ENCODE data around the gene AMOTL1. TPM values are rescaled to one million over a fixed set of nuclear protein-coding genes. Genes with fewer than 3 reads are reported as not detected.

Gene AMOTL1
- total and polyA plus RNA-seq, 2 of the 8 experiments (the other 6 are each of a cell fraction or from before 2014, with no cell fraction given) = 9.0 to 27.6 TPM

- ChIA-PET CTCF (ENCODE audit: partially characterized antibody) (interaction anchor here (0.6 to 1.3 kb wide), 6 partner anchors 9 to 1578 kb away, joined by 3 to 5 read pairs (median 3); no protein-coding TSS in a partner anchor), POLR2A (ENCODE audit: partially characterized antibody) (no interaction called here)
- H3K9ac ChIP-seq (replicated peaks in 1 of 4; ENCODE audit: extremely low read depth in 1 of 4, low read depth in 3 of 4, low read length in 3 of 4) = no peak overlapping the region
- H2BK120ac ChIP-seq (replicated peaks; ENCODE audit: low read depth, low read length) = no peak overlapping the region
- no peak overlapping the region for H4K8ac ChIP-seq (ENCODE audit: extremely low read depth, insufficient read depth, low read length)
- H4K20me1 ChIP-seq (replicated peaks in 1 of 2; ENCODE audit: control insufficient read depth in 1 of 2, insufficient read depth in 2 of 2, low read length in 2 of 2) = peaks cover 0 to 2% of the 10 kb centered on the region in 2 experiments
- no peak overlapping the region for H3K4ac ChIP-seq (replicated peaks; ENCODE audit: insufficient read length, low read depth, low read length)
- no peak overlapping the region for H3K23ac ChIP-seq (ENCODE audit: insufficient read length)
- FAIRE-seq = no peak
- no peaks in the 10 kb centered on the region for H3K27me3 ChIP-seq (replicated peaks in 1 of 4; ENCODE audit: control insufficient read depth in 3 of 4, extremely low read depth in 1 of 4, insufficient read depth in 3 of 4, low read length in 3 of 4)
- no peaks in the 10 kb centered on the region for H3K9me3 ChIP-seq (ENCODE audit: insufficient read depth in 2 of 2, low read depth in 1 of 2, low read length in 1 of 2)
- H2AK5ac ChIP-seq (ENCODE audit: low read depth, low read length) = no peak overlapping the region
- H3K23me2 ChIP-seq (ENCODE audit: low read depth, low read length) = no peaks in the 10 kb centered on the region
- H3K4me2 ChIP-seq (ENCODE audit: insufficient read depth in 1 of 2, low read depth in 2 of 2, low read length in 2 of 2) = no peak overlapping the region
- no peak overlapping the region for H3K4me3 ChIP-seq (ENCODE audit: extremely low read depth in 1 of 4, insufficient read depth in 2 of 4, low read depth in 3 of 4, low read length in 4 of 4)
- no peak overlapping the region for H2AFZ ChIP-seq (ENCODE audit: low read length)
- no peak overlapping the region for H3K14ac ChIP-seq (ENCODE audit: insufficient read length)
- no peak overlapping the region for H4K91ac ChIP-seq (replicated peaks; ENCODE audit: insufficient read length, low read length)
- no peak overlapping the region for H2BK12ac ChIP-seq (ENCODE audit: low read depth, low read length)
- no peak for DNase-seq (ENCODE audit: low read depth in 1 of 2, low spot score in 2 of 2)
- H4K5ac ChIP-seq (ENCODE audit: insufficient read length, low read depth, low read length) = no peak overlapping the region
- no peaks in the 10 kb centered on the region for H3K4me1 ChIP-seq (replicated peaks in 1 of 4; ENCODE audit: control insufficient read depth in 3 of 4, insufficient read depth in 4 of 4, low read length in 3 of 4)
- WGBS, 2 experiments (ENCODE audit: extremely low coverage in 1 of 2, insufficient coverage in 1 of 2, insufficient read length in 1 of 2, insufficient replicate concordance in 2 of 2, low coverage in 1 of 2, low lambda C conversion rate in 2 of 2, missing lambda C conversion rate in 1 of 2) = 89% methylated on average over 4 of the region's 4 CpGs; no CpG with 5 or more reads in 1 of the 2 experiments
- H3K36me3 ChIP-seq (ENCODE audit: control insufficient read depth in 2 of 4, insufficient read depth in 4 of 4, low read length in 3 of 4) = peaks cover 0 to 5% (median 0%) of the 10 kb centered on the region in 4 experiments; a peak in 2 of 8 replicates
- no peaks in the 10 kb centered on the region; the same call in 1 of the 2 replicates for H3K79me1 ChIP-seq (ENCODE audit: low read depth, low read length)
- no peak overlapping the region for H2BK5ac ChIP-seq (ENCODE audit: low read depth, low read length)
- H2BK20ac ChIP-seq (ENCODE audit: low read length) = no peak overlapping the region
- H3K56ac ChIP-seq (replicated peaks; ENCODE audit: insufficient read length, low read depth, low read length) = no peak overlapping the region
- no peak overlapping the region for H3K27ac ChIP-seq (ENCODE audit: low read depth, low read length)
- H3K79me2 ChIP-seq (ENCODE audit: control insufficient read depth in 1 of 2, insufficient read depth in 2 of 2, low read length in 2 of 2) = no peaks in the 10 kb centered on the region
- no peak overlapping the region for H2BK15ac ChIP-seq (ENCODE audit: low read length)
- no peak overlapping the region for H3K18ac ChIP-seq (ENCODE audit: extremely low read depth, low read length)
- TF ChIP-seq KDM1A (IDR thresholded peaks at IDR 0.05; ENCODE audit: borderline replicate concordance, low read length) (no peak), HDAC2 (IDR thresholded peaks at IDR 0.05; ENCODE audit: borderline replicate concordance in 1 of 2, low read depth in 2 of 2, low read length in 2 of 2) (no peak), EZH2 (IDR thresholded peaks at IDR 0.05; ENCODE audit: low read depth, low read length, severe bottlenecking) (no peak), BACH1 (IDR thresholded peaks at IDR 0.05; ENCODE audit: low read length) (no peak), ATF2 (IDR thresholded peaks at IDR 0.05; ENCODE audit: low read length) (no peak)
Observed at GRCh38 chr11:94840209-94840608, 72.1 kb downstream of the AMOTL1 start.
